IPS-18c (cell line): ENCODE data around the gene FNIP2.
"Not testable (repeated sequence)": the region's sequence is repeated elsewhere in the genome, so short reads cannot be mapped to it uniquely, and the experiment has no call there.

Source experiments
- H3K4me3 ChIP-seq: 2 replicates; pipeline ENCODE4 v1.7.0; 2013; ENCODE audit warnings: low read depth, mild to moderate bottlenecking, low read length, moderate library complexity; ENCODE audit not compliant: insufficient read depth
- H3K9me3 ChIP-seq: one replicate; pipeline ENCODE4 v1.6.1; 2013; ENCODE audit warnings: mild to moderate bottlenecking, low read length, moderate library complexity; ENCODE audit not compliant: control insufficient read depth, insufficient read depth

FNIP2 gene

GRCh38 chr4:158782551-158783360 lies 13.9 kb downstream of the FNIP2 start:
- no peak overlapping the region for H3K4me3 ChIP-seq
- no peaks in the 10 kb centered on the region for H3K9me3 ChIP-seq

GRCh38 chr4:158783785-158784184 lies 15.0 kb downstream of the FNIP2 start:
- Histone ChIP-seq H3K4me3 (no peak overlapping the region), H3K9me3 (no peaks in the 10 kb centered on the region)

- H3K4me3 ChIP-seq = no peak overlapping the region
- no peaks in the 10 kb centered on the region for H3K9me3 ChIP-seq
These were observed 16.9 kb downstream of the FNIP2 start for GRCh38 chr4:158785718-158786117.

- Histone ChIP-seq H3K9me3 (no peaks in the 10 kb centered on the region), H3K4me3 (no peak overlapping the region)
These were observed 17.3 kb downstream of the FNIP2 start for GRCh38 chr4:158786121-158786601.

GRCh38 chr4:158786955-158787354 lies 18.1 kb downstream of the FNIP2 start:
- no peaks in the 10 kb centered on the region for H3K9me3 ChIP-seq
- no peak overlapping the region for H3K4me3 ChIP-seq

GRCh38 chr4:158787709-158788475 lies 19.1 kb downstream of the FNIP2 start:
- H3K4me3 ChIP-seq = no peak overlapping the region
- no peaks in the 10 kb centered on the region for H3K9me3 ChIP-seq

- H3K9me3 ChIP-seq = no peaks in the 10 kb centered on the region
- H3K4me3 ChIP-seq = no peak overlapping the region
These were observed 19.7 kb downstream of the FNIP2 start for GRCh38 chr4:158788516-158788915.

- no peak overlapping the region for H3K4me3 ChIP-seq
- H3K9me3 ChIP-seq = no peaks in the 10 kb centered on the region
These were observed 21.0 kb downstream of the FNIP2 start for GRCh38 chr4:158789853-158790252.

GRCh38 chr4:158793021-158793420 lies 24.2 kb downstream of the FNIP2 start:
- Histone ChIP-seq H3K4me3 (no peak overlapping the region), H3K9me3 (no peaks in the 10 kb centered on the region)

GRCh38 chr4:158793430-158793829 lies 24.6 kb downstream of the FNIP2 start:
- H3K9me3 ChIP-seq, H3K4me3 ChIP-seq: not testable (repeated sequence)

GRCh38 chr4:158796370-158797140 lies 27.7 kb downstream of the FNIP2 start:
- Histone ChIP-seq H3K4me3 (no peak overlapping the region), H3K9me3 (no peaks in the 10 kb centered on the region)

GRCh38 chr4:158798062-158798461 lies 29.2 kb downstream of the FNIP2 start:
- H3K4me3 ChIP-seq = no peak overlapping the region
- H3K9me3 ChIP-seq = no peaks in the 10 kb centered on the region

- no peaks in the 10 kb centered on the region for H3K9me3 ChIP-seq
These were observed 30.4 kb downstream of the FNIP2 start for GRCh38 chr4:158799013-158799770.

GRCh38 chr4:158799856-158800255 lies 31.0 kb downstream of the FNIP2 start:
- Histone ChIP-seq H3K4me3 (no peak overlapping the region), H3K9me3 (no peaks in the 10 kb centered on the region)

More at GRCh38 chr4:158799013-158799770, 30.4 kb downstream of the FNIP2 start:
- H3K4me3 ChIP-seq = no peak overlapping the region

- H3K9me3 ChIP-seq = no peaks in the 10 kb centered on the region
- H3K4me3 ChIP-seq = no peak overlapping the region
These were observed 32.2 kb downstream of the FNIP2 start for GRCh38 chr4:158801066-158801465.

GRCh38 chr4:158801677-158802076 lies 32.9 kb downstream of the FNIP2 start:
- Histone ChIP-seq H3K9me3 (no peaks in the 10 kb centered on the region), H3K4me3 (no peak overlapping the region)

- Histone ChIP-seq H3K4me3 (no peak overlapping the region), H3K9me3 (no peaks in the 10 kb centered on the region)
These were observed 34.1 kb downstream of the FNIP2 start for GRCh38 chr4:158802914-158803313.
